GM21825 (cell line): ENCODE results near the gene ZNF555.
"Not testable (repeated sequence)": the region's sequence is repeated elsewhere in the genome, so short reads cannot be mapped to it uniquely, and the experiment has no call there.

Experiments
- ATAC-seq: cut with Tn5 transposase; IDR thresholded peaks from one replicate; pipeline ENCODE4 v1.9.1; 2021; ENCODE audit warnings: mild to moderate bottlenecking, moderate library complexity; ENCODE audit not compliant: unreplicated experiment

The ZNF555 gene

GRCh38 chr19:2866495-2867024 is 25.3 kb downstream of the ZNF555 start:
- no peak for ATAC-seq

GRCh38 chr19:2867025-2867991 is 26.0 kb downstream of the ZNF555 start, which contains the start of gene ZNF556:
Gene ZNF556, plus strand, starts transcription at chr19:2867335. Its CDS starts 87 bp downstream, at chr19:2867422.
- no peak for ATAC-seq

- no peak for ATAC-seq
Measured at GRCh38 chr19:2869618-2870017, 28.3 kb downstream of the ZNF555 start.

GRCh38 chr19:2872175-2872574 is 30.9 kb downstream of the ZNF555 start:
- not testable (repeated sequence) for ATAC-seq

- no peak for ATAC-seq
Measured at GRCh38 chr19:2877398-2878331, 36.4 kb downstream of the ZNF555 start.

GRCh38 chr19:2883686-2884439 is 42.6 kb downstream of the ZNF555 start:
- no peak for ATAC-seq

GRCh38 chr19:2885736-2886135 is 44.5 kb downstream of the ZNF555 start:
- ATAC-seq: no peak

- ATAC-seq: no peak
Measured at GRCh38 chr19:2887391-2887914, 46.2 kb downstream of the ZNF555 start.

- no peak for ATAC-seq
Measured at GRCh38 chr19:2888731-2889224, 47.5 kb downstream of the ZNF555 start.

GRCh38 chr19:2890531-2890930 is 49.3 kb downstream of the ZNF555 start:
- not testable (repeated sequence) for ATAC-seq

GRCh38 chr19:2896694-2897093 is 55.4 kb downstream of the ZNF555 start:
- no peak for ATAC-seq

- peak; percentile 86 for ATAC-seq
Measured at GRCh38 chr19:2900296-2901252, 59.3 kb downstream of the ZNF555 start, which contains the start of gene ZNF57. Gene ZNF57, plus strand, starts transcription at chr19:2900928. Its CDS starts 118 bp downstream, at chr19:2901046.

GRCh38 chr19:2902590-2903218 is 61.4 kb downstream of the ZNF555 start:
- no peak for ATAC-seq

- not testable (repeated sequence) for ATAC-seq
Measured at GRCh38 chr19:2903326-2903725, 62.1 kb downstream of the ZNF555 start.

- ATAC-seq: no peak
Measured at GRCh38 chr19:2905918-2906519, 64.7 kb downstream of the ZNF555 start.

- no peak for ATAC-seq
Measured at GRCh38 chr19:2906631-2907195, 65.4 kb downstream of the ZNF555 start.
